GM23248 (cell line): ENCODE results near the gene RNF26.

Experiments
- EZH2 ChIP-seq: fragments of 200-600 bp; sonication (generic); IDR thresholded peaks from 2 replicates; pipeline ENCODE4 v1.6.1; 2018; ENCODE audit warnings: antibody characterized with exemption, mild to moderate bottlenecking; ENCODE audit not compliant: insufficient read depth, poor library complexity, severe bottlenecking
- EZH2phosphoT487 ChIP-seq: fragments of 200-600 bp; sonication (generic); IDR thresholded peaks from 2 replicates; pipeline ENCODE4 v1.6.1; 2018; ENCODE audit warnings: antibody characterized with exemption, moderate library complexity, mild to moderate bottlenecking, low read depth; ENCODE audit not compliant: insufficient read depth

GRCh38 chr11:119317592-119318239 is 16.6 kb upstream of the RNF26 start:
- no peak for TF ChIP-seq EZH2
- TF ChIP-seq EZH2phosphoT487: no peak
